HG03342 (cell line): ENCODE data around the gene COG5.
"Not testable (repeated sequence)": the region's sequence is repeated elsewhere in the genome, so short reads cannot be mapped to it uniquely, and the experiment has no call there.

Experiments
- ATAC-seq: cut with Tn5 transposase; IDR thresholded peaks from one replicate; pipeline ENCODE4 v1.9.1; 2021; ENCODE audit warnings: mild to moderate bottlenecking, moderate library complexity; ENCODE audit not compliant: unreplicated experiment

Gene COG5

DNA sequence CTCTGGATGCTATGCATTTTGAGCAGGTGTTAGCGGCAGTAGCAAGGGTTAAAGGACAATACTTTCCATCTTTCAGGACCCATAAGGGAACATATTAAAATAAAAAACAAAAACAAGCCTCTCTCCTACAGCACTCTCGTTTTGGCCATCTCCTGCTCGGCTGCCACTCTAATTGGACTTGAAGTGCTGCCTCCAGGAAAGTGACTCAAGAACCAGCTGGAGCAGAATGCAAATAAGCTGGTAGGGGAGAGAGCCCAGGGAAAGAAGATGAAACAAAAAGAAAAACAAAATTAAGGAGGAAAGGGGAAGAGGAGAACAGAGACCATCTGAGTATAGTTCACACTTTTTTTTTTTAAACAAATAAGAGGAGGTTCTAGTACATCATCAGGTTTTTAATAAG is 329.3 kb downstream of the COG5 start:
- ATAC-seq: no peak

- ATAC-seq: no peak
Observed at GRCh38 chr7:107233981-107234380, 329.7 kb downstream of the COG5 start.

DNA sequence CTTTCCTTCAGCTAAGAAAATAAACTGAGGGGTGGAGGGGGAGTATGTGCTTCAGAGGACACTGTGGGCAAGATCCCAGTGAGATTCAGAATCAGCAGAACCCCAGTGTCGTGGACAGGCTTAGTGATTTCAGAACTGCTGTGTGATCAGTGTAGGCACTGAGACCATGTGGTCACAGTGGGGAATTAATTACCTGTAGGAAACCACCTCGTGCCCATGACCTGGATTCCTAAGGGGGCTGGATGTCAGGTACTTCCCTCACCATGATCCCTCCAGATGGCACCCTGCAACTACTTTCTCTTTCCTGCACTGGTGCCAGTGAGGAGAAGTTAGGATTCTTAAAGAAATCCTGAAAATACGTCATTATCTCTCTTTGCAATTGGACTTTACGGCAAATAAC is 330.5 kb downstream of the COG5 start:
- ATAC-seq: no peak

DNA sequence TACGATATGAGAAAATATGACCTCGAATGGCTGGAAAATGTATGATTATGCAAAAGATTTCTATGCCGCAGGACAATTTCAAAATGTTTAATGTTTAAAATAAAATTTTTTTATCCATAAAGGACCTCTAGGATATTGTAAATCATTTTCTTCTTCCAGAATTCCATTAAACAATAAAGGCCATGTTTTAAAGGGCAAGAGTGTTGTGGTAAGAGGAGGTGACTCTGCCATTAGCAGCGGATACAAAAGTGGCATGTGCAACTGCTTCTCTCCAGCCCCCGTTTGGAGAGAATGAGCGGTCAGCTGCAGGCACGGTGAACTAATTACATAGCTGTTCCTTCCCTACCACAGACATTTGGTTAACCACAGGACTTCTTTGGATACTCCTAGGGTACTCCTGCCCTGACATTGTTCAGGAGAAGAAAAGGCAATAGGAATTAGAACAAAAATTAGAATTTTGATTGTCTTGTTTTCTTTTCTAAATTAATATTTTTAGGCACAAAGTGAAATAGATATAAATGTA is 331.1 kb downstream of the COG5 start:
- no peak for ATAC-seq

- ATAC-seq: no peak
Observed at GRCh38 chr7:107230334-107230733, 333.4 kb downstream of the COG5 start.

- no peak for ATAC-seq
Observed at GRCh38 chr7:107228291-107228690, 335.4 kb downstream of the COG5 start.

GRCh38 chr7:107224374-107225223 is 339.1 kb downstream of the COG5 start:
- ATAC-seq: no peak

DNA sequence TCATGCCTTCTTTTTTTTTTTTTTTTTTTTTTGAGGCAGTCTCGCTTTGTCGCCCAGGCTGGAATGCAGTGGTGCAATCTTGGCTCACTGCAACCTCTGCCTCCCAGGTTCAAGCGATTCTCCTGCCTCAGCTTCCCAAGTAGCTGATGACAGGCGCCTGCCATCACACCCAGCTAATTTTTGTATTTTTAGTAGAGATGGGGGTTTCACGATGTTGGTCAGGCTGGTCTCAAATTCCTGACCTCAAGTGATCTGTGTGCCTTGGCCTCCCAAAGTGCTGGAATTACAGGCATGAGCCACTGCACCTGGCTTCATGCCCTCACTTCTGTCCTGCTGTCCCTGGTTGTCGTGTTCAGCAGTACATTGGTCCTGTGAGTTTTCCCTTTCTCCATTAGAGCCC is 342.9 kb downstream of the COG5 start:
- not testable (repeated sequence) for ATAC-seq

- no peak for ATAC-seq
Observed at GRCh38 chr7:107220356-107220755, 343.4 kb downstream of the COG5 start.

DNA sequence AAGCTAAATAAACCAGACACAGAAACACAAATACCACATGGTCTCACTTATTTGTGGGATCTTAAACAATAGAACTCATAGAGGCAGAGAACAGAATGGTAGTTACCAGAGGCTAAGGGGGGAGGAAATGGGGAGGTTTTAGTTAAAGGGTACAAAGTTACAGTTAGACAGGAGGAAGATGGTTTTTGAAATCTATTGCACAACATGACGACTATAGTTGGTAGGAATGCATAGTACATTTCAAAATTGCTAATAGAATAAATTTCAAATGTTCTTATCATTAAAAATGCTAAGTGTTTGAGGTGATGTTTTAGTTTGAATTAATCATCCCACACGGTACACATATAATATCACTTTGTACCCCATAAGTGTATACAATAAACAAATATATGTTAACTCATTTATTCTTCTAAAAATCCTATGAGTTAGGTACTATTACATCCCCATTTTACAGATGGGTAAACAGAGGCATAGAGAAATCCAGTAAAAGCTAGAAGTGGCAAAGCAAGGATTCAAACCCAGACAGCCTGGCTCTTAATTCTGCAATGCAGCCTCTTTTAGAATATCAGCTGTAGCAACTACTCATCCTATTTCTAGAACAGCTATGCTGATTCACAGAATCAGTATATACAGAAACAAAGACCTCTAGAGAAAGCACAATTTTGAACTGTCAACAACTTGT is 344.0 kb downstream of the COG5 start:
- no peak for ATAC-seq

DNA sequence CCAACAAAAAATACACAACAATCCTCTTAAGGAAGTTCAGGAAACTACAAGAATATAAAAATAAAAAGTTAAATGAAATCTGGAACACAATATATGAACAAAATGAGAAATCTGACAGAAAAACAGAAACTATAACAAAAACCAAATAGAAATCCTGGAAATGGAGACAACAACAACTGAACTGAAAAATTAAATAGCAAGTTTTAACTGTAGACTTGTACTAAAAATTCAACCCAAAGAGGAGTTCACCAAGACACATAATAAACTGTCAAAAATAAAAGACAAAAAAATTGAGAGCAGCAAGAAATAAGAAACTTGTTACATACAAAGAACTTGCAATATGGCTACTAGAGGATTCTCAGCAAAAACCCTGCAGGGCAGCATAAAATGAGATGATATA is 349.8 kb downstream of the COG5 start:
- ATAC-seq: no peak

- no peak for ATAC-seq
Observed at GRCh38 chr7:107213193-107213788, 350.4 kb downstream of the COG5 start.

- no peak for ATAC-seq
Observed at GRCh38 chr7:107212725-107213124, 351.0 kb downstream of the COG5 start.

- ATAC-seq: no peak
Observed at GRCh38 chr7:107210400-107210799, 353.3 kb downstream of the COG5 start.

GRCh38 chr7:107209565-107209964 is 354.2 kb downstream of the COG5 start:
- no peak for ATAC-seq

GRCh38 chr7:107208563-107208962 is 355.2 kb downstream of the COG5 start:
- ATAC-seq: no peak

DNA sequence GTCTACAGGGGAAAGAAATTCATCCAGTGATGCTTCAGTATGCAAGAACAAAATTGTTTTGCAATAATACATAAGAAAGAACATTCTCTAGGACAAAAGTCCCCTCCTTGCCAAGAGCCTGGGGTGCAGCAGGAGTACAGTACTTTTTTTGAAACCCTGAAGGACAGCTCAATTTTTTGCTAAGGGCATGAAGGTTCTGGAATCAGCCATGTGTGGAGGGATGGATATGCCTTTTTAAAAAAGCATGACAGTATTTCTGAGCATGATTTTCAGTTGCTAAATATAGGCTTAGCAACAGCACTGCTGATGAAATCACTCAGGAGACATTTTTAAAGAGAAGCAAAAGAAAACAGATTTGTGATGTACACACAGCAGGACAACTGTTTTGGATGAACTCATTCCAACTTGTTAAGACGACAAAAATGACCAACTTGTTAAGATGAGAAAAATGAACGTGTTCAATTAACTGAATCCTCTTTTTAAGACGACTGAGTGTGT is 355.6 kb downstream of the COG5 start:
- ATAC-seq: no peak

DNA sequence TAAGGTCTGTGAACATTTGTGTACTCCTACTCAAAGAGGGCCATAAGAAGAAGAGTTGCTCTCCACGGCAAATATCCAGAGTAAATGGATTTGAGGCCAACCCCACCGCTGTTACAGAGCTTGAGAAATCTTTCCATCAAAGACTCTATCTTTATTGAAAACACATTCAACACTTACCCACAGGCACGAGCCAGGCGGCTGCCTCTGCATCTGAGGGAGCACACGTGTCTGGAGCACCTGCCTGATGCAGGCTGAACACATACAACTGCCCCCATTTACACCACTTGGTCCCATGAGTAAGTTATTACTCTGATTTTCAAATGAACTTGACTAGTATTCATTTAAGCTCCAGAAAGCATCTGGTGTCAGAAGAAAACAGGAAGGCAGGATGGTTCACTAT is 356.3 kb downstream of the COG5 start:
- ATAC-seq: no peak

DNA sequence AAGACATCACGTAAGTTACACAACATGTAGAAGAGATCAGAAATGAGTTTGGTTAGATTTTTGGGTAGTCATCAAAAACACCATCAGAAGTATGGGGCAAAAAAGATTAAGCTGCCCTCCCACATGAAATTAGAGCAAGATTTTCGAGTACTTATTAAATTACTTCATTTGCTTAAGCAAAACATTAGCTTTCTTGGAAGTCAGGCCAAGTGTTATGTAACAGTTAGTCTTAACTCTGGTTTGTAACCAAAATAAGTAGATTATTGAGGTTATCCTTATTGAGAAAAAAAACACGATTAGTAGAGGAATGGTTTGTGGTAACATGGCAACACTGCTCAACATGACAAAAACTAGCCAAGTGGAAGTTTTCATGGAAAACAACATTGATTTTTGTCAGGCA is 357.0 kb downstream of the COG5 start:
- no peak for ATAC-seq

DNA sequence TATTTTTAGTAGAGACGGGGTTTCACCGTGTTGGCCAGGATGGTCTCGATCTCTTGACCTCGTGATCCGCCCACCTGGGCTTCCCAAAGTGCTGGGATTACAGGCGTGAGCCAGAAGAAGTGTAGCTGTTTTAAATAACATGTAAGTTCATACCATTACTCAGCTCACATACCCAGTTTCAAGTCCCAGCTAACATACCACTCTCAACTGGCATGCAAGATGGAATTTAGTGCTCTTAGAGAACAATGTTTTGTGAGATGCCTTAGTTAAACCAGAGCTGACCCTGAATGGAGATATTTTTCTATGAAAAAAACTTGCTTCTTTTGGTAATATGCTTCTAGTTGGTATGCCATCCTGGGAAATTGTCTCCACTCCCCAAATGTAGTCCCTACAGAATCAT is 357.6 kb downstream of the COG5 start:
- ATAC-seq: no peak

GRCh38 chr7:107203607-107204006 is 360.1 kb downstream of the COG5 start:
- ATAC-seq: no peak
